GM21786 (cell line): ENCODE data around the gene TTC33.
A peak's percentile ranks its signal among the peaks of the same experiment; 100 is the strongest.
"Not testable (repeated sequence)": the region's sequence is repeated elsewhere in the genome, so short reads cannot be mapped to it uniquely, and the experiment has no call there.

Source experiments
- ATAC-seq: cut with Tn5 transposase; IDR thresholded peaks from one replicate; pipeline ENCODE4 v1.9.1; 2021; ENCODE audit not compliant: unreplicated experiment

TTC33 gene

GRCh38 chr5:40722497-40722911, 33.3 kb downstream of the TTC33 start:
- ATAC-seq = not testable (repeated sequence)

- no peak for ATAC-seq
These were observed 35.7 kb downstream of the TTC33 start for GRCh38 chr5:40720069-40720468.

- ATAC-seq = no peak
These were observed 38.5 kb downstream of the TTC33 start for GRCh38 chr5:40717281-40717680.

- no peak for ATAC-seq
These were observed 39.2 kb downstream of the TTC33 start for GRCh38 chr5:40716590-40716989.

- ATAC-seq = no peak
These were observed 39.8 kb downstream of the TTC33 start for GRCh38 chr5:40716000-40716399.

GRCh38 chr5:40714001-40714400, 41.8 kb downstream of the TTC33 start:
- no peak for ATAC-seq

GRCh38 chr5:40710575-40710974, 45.2 kb downstream of the TTC33 start:
- ATAC-seq = not testable (repeated sequence)

- ATAC-seq = not testable (repeated sequence)
These were observed 50.3 kb downstream of the TTC33 start for GRCh38 chr5:40705484-40705883.

GRCh38 chr5:40702027-40702426, 53.7 kb downstream of the TTC33 start:
- ATAC-seq = not testable (repeated sequence)

- no peak for ATAC-seq
These were observed 55.5 kb downstream of the TTC33 start for GRCh38 chr5:40700116-40700782.

GRCh38 chr5:40694433-40694832, 61.3 kb downstream of the TTC33 start:
- no peak for ATAC-seq

GRCh38 chr5:40691894-40692293, 63.9 kb downstream of the TTC33 start:
- no peak for ATAC-seq

GRCh38 chr5:40690267-40690666, 65.5 kb downstream of the TTC33 start:
- no peak for ATAC-seq

- peak; percentile 59 for ATAC-seq
These were observed 66.3 kb downstream of the TTC33 start for GRCh38 chr5:40689438-40689837.

GRCh38 chr5:40688996-40689395, 66.8 kb downstream of the TTC33 start:
- ATAC-seq = no peak

GRCh38 chr5:40688127-40688761, 67.5 kb downstream of the TTC33 start:
- peak; percentile 81 for ATAC-seq

GRCh38 chr5:40687321-40687720, 68.4 kb downstream of the TTC33 start:
- no peak for ATAC-seq

GRCh38 chr5:40685976-40686486, 69.7 kb downstream of the TTC33 start:
- no peak for ATAC-seq

GRCh38 chr5:40685193-40685592, 70.6 kb downstream of the TTC33 start:
- ATAC-seq = no peak

GRCh38 chr5:40683305-40683704, 72.5 kb downstream of the TTC33 start:
- no peak for ATAC-seq

- ATAC-seq = no peak
These were observed 73.4 kb downstream of the TTC33 start for GRCh38 chr5:40682154-40683017.
